Measurements from ENCODE around the gene ITIH3. TPM values are rescaled to one million over a fixed set of nuclear protein-coding genes. Genes with fewer than 3 reads are reported as not detected.

ITIH3 gene
- total RNA-seq, 1 donor from 2014 or later, result not detected

DNA sequence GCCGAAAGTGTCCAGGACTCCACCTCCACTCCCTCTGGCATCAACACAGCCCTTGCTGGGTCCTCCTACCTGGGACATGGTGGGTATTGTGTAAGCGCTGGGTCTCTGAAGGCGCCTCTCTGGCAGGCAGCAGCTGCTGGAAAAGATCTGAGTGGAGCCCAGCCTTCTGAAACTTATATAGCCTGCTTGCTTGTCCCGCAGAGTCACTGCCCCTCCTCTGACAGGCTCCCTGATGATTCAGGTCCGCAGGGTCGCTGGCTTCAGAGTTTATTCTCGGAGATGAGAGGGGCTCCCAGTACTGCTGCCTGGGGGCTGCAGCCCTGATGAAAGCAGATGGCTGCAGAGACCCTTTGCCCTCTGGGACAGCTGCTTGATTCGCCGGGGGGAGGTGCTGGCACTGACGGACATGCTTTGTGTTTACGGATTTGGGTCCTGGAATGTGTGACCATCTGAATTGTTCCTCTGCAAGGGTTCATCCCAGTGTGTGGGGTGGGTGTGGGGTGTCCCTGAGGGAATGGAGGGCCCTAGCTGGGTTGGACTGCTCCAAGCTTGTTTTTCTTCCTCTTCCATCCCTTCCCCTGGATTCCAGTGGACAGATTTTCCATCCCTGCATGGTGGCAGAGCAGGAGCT lies 40.4 kb downstream of the ITIH3 start, which contains the start of gene MUSTN1:
Gene MUSTN1 (minus strand): TSS at position 149 of the 631 bp plus-strand sequence. CDS start 71 bp downstream, at position 78.
- TF ChIP-seq, protein P1, sequence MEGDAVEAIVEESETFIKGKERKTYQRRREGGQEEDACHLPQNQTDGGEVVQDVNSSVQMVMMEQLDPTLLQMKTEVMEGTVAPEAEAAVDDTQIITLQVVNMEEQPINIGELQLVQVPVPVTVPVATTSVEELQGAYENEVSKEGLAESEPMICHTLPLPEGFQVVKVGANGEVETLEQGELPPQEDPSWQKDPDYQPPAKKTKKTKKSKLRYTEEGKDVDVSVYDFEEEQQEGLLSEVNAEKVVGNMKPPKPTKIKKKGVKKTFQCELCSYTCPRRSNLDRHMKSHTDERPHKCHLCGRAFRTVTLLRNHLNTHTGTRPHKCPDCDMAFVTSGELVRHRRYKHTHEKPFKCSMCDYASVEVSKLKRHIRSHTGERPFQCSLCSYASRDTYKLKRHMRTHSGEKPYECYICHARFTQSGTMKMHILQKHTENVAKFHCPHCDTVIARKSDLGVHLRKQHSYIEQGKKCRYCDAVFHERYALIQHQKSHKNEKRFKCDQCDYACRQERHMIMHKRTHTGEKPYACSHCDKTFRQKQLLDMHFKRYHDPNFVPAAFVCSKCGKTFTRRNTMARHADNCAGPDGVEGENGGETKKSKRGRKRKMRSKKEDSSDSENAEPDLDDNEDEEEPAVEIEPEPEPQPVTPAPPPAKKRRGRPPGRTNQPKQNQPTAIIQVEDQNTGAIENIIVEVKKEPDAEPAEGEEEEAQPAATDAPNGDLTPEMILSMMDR (conservative IDR thresholded peaks at IDR 0.05; ENCODE audit: low read depth, low read length), result no peak
- DNase-seq (ENCODE audit: low read depth), result no peak
- H3K4me3 ChIP-seq (ENCODE audit: low read depth, low read length), result no peak within 1 kb of the TSS

DNA sequence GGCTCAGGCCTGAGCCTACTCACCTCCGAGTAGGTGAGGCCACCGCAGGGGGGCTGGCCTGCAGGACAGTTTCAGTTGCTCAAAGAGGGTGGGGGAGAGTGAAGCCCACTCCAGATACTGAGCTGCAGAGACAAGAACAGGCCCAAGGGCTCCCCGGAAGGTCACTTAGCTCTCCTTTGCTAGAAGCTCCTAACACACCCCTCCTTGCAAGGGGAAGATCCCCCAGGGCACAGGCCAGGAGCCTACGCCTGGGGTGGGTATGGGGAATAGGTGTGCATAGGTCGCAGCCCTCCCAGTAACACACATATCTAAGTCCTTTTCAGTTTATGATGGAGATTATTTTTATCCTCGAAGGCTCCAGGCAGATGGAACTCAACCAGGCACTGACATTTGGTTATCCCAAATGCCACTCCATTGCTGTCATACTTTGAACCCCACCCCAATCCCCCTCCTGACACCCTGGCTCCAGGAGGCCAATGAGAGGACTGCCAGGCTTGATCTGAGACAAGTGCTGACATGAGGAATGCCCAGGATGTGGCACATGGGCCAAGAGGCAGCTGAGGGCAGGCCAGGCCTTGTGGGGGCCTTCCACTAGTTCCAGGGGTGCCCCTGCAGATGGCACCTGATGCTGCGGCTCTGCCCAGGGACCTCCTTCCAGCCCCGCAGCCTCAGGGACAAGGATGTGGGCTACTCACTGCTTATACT lies 41.3 kb downstream of the ITIH3 start:
- TF ChIP-seq, protein P1 (conservative IDR thresholded peaks at IDR 0.05; ENCODE audit: low read depth, low read length), result no peak
- H3K4me3 ChIP-seq (ENCODE audit: low read depth, low read length), result no peak overlapping the region
- no peak for DNase-seq (ENCODE audit: low read depth)

DNA sequence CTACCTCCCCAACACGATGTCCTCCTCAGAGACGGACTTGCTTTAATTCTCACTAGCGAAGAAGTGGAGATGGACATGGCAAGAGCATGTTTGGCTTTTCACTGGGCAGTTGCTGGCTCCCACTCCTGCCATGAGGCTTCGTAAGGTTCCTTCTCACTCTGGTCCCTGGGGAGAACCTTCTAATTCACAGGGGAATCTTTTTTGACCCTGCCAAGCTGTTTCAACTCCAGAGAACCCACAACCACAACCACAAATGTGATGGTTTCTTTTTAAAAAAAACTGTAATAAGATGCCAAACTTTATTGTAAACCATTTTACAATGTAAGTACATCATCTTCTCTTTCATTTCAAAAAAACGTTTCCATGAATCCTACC lies 41.9 kb downstream of the ITIH3 start:
- TF ChIP-seq, protein P1 (conservative IDR thresholded peaks at IDR 0.05; ENCODE audit: low read depth, low read length), result no peak
- H3K4me3 ChIP-seq (ENCODE audit: low read depth, low read length), result no peak overlapping the region
- no peak for DNase-seq (ENCODE audit: low read depth)

DNA sequence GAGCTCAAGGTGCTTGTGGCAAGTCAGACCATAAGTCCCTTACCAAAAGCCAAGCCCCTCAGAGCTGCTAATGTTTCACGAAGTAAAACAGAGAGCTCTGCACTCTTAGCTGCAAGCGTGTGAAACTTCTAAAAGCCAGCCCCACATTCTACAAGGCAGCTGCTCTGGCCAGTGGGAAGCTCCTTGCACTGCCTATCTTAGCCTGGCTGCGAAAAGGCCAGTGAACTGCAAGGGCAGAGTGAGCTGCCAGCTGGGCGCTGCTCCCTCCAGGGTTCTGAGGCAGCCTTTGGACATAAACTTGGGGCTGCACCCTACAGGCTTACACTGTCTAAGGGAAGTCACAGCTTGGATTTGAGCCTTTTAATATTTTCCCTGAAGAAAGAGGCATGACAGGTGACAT lies 42.4 kb downstream of the ITIH3 start:
- no peak overlapping the region for H3K4me3 ChIP-seq (ENCODE audit: low read depth, low read length)
- TF ChIP-seq, protein P1 (conservative IDR thresholded peaks at IDR 0.05; ENCODE audit: low read depth, low read length), result no peak
- no peak for DNase-seq (ENCODE audit: low read depth)

DNA sequence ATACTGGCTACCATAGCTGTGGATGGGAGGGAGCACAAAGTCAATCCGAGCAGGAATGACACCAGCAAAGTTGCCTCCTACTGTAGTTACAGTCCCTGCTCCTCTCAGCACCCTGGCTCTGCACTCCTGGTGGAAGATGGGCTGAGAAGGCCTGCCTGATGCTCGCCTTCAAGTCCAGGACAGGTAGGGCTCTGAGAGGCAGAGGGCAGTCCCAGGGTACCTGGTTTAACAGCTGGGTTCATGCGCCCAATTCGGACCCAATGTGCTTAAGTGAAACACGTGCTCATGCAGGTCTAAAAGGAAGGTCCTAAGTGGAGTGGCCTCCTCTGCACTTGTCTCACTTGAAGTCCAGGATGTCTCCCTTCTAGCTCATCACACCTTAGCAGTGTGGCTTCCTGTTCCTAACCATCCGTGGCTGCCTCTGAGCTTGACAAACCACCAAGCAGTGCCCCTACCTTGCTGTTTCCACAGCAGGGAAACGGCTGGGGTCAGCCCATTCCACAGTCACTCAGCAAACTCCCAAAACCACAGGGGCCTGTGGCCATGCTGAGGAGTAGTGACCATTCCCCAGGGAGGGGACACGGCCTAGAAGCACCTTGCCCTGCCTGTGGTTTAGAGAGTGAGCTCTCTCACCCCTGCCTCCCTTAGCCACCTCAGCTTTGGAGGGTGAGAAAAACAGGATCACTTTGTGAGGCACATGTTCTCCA lies 44.1 kb downstream of the ITIH3 start:
- TF ChIP-seq, protein P1 (conservative IDR thresholded peaks at IDR 0.05; ENCODE audit: low read depth, low read length), result no peak
- DNase-seq (ENCODE audit: low read depth), result no peak
- no peak overlapping the region for H3K4me3 ChIP-seq (ENCODE audit: low read depth, low read length)

DNA sequence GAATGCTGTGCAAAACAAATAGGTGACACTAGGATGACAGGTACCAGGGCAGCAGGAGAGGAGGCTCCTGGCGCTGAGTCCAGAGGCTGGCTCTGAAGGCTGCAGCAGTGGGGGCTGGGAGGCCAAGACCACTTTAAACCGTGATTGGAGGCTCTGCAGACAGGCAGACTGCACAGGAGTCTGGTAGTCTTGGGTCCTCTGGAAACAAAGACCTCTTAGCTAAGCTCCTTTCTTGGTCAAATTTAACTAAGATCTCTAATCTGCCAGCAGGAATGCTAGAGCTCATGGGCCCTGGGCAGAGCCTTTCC lies 44.6 kb downstream of the ITIH3 start:
- no peak overlapping the region for H3K4me3 ChIP-seq (ENCODE audit: low read depth, low read length)
- DNase-seq (ENCODE audit: low read depth), result no peak
- TF ChIP-seq, protein P1 (conservative IDR thresholded peaks at IDR 0.05; ENCODE audit: low read depth, low read length), result no peak
